Measurements from ENCODE around the gene LTBP2.

The LTBP2 gene

DNA sequence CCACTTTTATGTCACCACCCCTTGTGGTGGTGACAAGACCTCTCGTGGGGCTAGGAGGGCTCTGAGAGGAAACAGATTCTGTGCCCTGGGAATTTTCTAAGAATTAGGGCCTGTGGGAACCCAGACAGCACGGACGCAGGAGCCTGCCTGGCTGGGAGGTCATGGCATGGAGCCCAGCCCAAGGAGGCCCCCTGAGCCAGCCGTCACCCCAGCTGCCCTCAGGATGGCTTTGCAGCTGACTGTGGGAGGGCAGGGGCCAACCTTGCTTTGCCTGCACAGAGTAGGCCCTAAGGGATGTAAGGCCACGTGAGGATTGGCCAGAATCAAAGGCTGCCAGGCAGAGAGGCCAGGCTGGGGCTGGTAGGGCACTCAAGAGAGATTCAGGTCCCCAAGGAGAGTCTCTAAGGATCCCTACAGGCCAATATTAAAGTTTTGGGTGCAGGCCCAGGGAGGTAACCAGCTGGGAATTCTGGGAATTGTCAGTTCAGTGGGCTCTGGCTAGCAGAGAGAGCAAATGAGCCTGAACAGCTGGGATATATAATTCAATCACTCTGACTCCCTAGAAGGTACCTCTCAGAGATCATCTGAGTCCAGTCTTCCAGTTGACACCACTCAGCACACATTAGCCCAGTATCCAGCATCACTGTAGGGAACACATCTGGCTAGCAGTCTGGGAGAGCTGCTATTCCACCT lies 6.4 kb downstream of the LTBP2 start:
- Histone ChIP-seq H3K9ac (ENCODE audit: low read length) (no peak overlapping the region), H3K27ac (ENCODE audit: low read length) (no peak overlapping the region), H3K9me2 (replicated peaks; ENCODE audit: insufficient read depth, low read length) (no peaks in the 10 kb centered on the region), H3K36me3 (replicated peaks; ENCODE audit: insufficient read depth, low read length) (no peaks in the 10 kb centered on the region), H4K20me1 (ENCODE audit: insufficient read depth, low read length) (no peaks in the 10 kb centered on the region), H3K4me1 (ENCODE audit: low read length) (no peaks in the 10 kb centered on the region), H3K4me3 (ENCODE audit: low read length) (no peak overlapping the region), H3K79me2 (ENCODE audit: low read length) (no peaks in the 10 kb centered on the region), H3K27me3 (replicated peaks; ENCODE audit: insufficient read depth, low read length) (no peaks in the 10 kb centered on the region), H3F3A (ENCODE audit: insufficient read depth, low read length) (no peaks in the 10 kb centered on the region), H3K9me3 (replicated peaks; ENCODE audit: insufficient read depth, low read length) (no peaks in the 10 kb centered on the region), H2AFZ (ENCODE audit: low read length) (no peak overlapping the region), H3K4me2 (ENCODE audit: low read depth, low read length) (no peak overlapping the region)
- DNase-seq = no peak
- TF ChIP-seq EZH2phosphoT487 (IDR thresholded peaks at IDR 0.05; ENCODE audit: low read length) (no peak), EZH2 (optimal IDR thresholded peaks at IDR 0.05; ENCODE audit: low read depth, low read length) (no peak)
- TF ChIP-seq, protein P1, sequence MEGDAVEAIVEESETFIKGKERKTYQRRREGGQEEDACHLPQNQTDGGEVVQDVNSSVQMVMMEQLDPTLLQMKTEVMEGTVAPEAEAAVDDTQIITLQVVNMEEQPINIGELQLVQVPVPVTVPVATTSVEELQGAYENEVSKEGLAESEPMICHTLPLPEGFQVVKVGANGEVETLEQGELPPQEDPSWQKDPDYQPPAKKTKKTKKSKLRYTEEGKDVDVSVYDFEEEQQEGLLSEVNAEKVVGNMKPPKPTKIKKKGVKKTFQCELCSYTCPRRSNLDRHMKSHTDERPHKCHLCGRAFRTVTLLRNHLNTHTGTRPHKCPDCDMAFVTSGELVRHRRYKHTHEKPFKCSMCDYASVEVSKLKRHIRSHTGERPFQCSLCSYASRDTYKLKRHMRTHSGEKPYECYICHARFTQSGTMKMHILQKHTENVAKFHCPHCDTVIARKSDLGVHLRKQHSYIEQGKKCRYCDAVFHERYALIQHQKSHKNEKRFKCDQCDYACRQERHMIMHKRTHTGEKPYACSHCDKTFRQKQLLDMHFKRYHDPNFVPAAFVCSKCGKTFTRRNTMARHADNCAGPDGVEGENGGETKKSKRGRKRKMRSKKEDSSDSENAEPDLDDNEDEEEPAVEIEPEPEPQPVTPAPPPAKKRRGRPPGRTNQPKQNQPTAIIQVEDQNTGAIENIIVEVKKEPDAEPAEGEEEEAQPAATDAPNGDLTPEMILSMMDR (IDR thresholded peaks at IDR 0.05; ENCODE audit: low read length) = no peak

DNA sequence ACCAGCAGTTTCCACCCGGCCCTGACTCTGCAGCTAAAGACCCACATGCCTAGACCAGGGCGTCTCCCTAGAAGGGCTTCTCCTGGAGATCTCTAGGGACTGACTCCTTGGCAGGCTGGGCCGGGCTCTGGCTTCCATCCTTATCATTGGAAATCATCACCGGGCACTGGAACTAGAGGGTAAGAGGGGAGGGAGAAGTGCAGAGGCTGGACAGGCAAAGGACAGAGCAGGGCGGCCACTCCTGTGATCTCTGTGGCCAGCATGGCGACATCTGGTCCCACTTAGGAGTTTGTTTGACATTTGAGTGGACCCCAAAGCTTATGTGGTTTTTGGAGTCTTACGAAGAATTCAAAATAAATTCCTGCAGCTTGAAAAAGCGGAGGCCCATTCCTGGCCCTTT lies 7.1 kb downstream of the LTBP2 start:
- no peak for DNase-seq
- H3K9me3 ChIP-seq (replicated peaks; ENCODE audit: insufficient read depth, low read length) = no peaks in the 10 kb centered on the region
- H3K4me2 ChIP-seq (ENCODE audit: low read depth, low read length) = no peak overlapping the region
- H3K27ac ChIP-seq (ENCODE audit: low read length) = no peak overlapping the region
- no peaks in the 10 kb centered on the region for H3K79me2 ChIP-seq (ENCODE audit: low read length)
- no peaks in the 10 kb centered on the region for H3K9me2 ChIP-seq (replicated peaks; ENCODE audit: insufficient read depth, low read length)
- H3K9ac ChIP-seq (ENCODE audit: low read length) = no peak overlapping the region
- H3F3A ChIP-seq (ENCODE audit: insufficient read depth, low read length) = no peaks in the 10 kb centered on the region
- H3K4me3 ChIP-seq (ENCODE audit: low read length) = no peak overlapping the region
- no peaks in the 10 kb centered on the region for H3K4me1 ChIP-seq (ENCODE audit: low read length)
- no peaks in the 10 kb centered on the region for H4K20me1 ChIP-seq (ENCODE audit: insufficient read depth, low read length)
- H3K27me3 ChIP-seq (replicated peaks; ENCODE audit: insufficient read depth, low read length) = no peaks in the 10 kb centered on the region
- no peak overlapping the region for H2AFZ ChIP-seq (ENCODE audit: low read length)
- TF ChIP-seq EZH2phosphoT487 (IDR thresholded peaks at IDR 0.05; ENCODE audit: low read length) (no peak), EZH2 (optimal IDR thresholded peaks at IDR 0.05; ENCODE audit: low read depth, low read length) (no peak)
- TF ChIP-seq, protein P1 (IDR thresholded peaks at IDR 0.05; ENCODE audit: low read length) = no peak
- H3K36me3 ChIP-seq (replicated peaks; ENCODE audit: insufficient read depth, low read length) = no peaks in the 10 kb centered on the region

DNA sequence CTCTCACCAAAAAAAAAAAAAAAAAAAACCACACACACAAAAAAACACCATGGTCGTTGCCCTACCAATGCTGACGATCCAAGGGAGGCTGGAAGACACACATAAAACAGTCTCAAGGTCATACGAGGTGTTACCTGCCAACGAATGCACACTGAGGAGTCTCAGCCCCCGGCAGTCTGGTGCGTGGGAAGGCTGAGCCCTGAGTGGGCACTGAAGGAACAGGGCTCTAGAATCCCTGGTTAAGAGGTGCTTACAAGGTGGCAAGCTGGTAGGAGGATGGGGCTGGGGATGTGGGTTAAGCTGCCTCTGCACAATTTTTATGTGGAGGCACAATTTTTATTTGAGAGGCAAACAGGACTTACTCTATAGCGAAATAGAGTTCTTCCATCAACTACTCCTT lies 7.9 kb downstream of the LTBP2 start:
- Histone ChIP-seq H4K20me1 (ENCODE audit: insufficient read depth, low read length) (no peaks in the 10 kb centered on the region), H2AFZ (ENCODE audit: low read length) (no peak overlapping the region), H3K27me3 (replicated peaks; ENCODE audit: insufficient read depth, low read length) (no peaks in the 10 kb centered on the region), H3K9me3 (replicated peaks; ENCODE audit: insufficient read depth, low read length) (no peaks in the 10 kb centered on the region), H3K36me3 (replicated peaks; ENCODE audit: insufficient read depth, low read length) (no peaks in the 10 kb centered on the region), H3K9me2 (replicated peaks; ENCODE audit: insufficient read depth, low read length) (no peaks in the 10 kb centered on the region), H3K4me3 (ENCODE audit: low read length) (no peak overlapping the region), H3K27ac (ENCODE audit: low read length) (no peak overlapping the region), H3K4me1 (ENCODE audit: low read length) (no peaks in the 10 kb centered on the region), H3F3A (ENCODE audit: insufficient read depth, low read length) (no peaks in the 10 kb centered on the region), H3K9ac (ENCODE audit: low read length) (no peak overlapping the region), H3K4me2 (ENCODE audit: low read depth, low read length) (no peak overlapping the region), H3K79me2 (ENCODE audit: low read length) (no peaks in the 10 kb centered on the region)
- TF ChIP-seq EZH2 (optimal IDR thresholded peaks at IDR 0.05; ENCODE audit: low read depth, low read length) = no peak
- no peak for TF ChIP-seq EZH2phosphoT487 (IDR thresholded peaks at IDR 0.05; ENCODE audit: low read length)
- no peak for DNase-seq

DNA sequence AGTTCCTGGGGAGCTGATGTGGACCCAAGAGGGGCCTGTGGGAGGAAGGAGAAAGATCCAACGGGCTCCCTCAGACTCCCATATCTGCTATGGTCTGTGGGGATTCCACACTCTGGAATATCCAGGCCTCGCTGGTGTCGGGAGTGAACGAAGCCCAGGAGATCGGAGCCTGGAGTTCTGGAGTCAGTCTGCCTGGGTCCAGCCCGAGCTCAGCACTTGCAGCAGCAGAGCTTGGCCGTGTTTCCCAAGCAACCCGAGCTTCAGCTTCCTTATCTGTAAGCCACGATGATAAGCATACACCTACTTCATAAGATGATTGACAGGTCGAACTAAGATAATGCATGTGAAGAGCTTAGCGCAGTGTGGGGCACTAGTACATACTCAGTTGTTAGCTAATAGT lies 10.1 kb downstream of the LTBP2 start:
- no peaks in the 10 kb centered on the region for H3K36me3 ChIP-seq (replicated peaks; ENCODE audit: insufficient read depth, low read length)
- no peaks in the 10 kb centered on the region for H3K9me3 ChIP-seq (replicated peaks; ENCODE audit: insufficient read depth, low read length)
- H3K4me2 ChIP-seq (ENCODE audit: low read depth, low read length) = no peak overlapping the region
- H3K9me2 ChIP-seq (replicated peaks; ENCODE audit: insufficient read depth, low read length) = no peaks in the 10 kb centered on the region
- no peaks in the 10 kb centered on the region for H3F3A ChIP-seq (ENCODE audit: insufficient read depth, low read length)
- H4K20me1 ChIP-seq (ENCODE audit: insufficient read depth, low read length) = no peaks in the 10 kb centered on the region
- no peak overlapping the region for H3K4me3 ChIP-seq (ENCODE audit: low read length)
- no peak overlapping the region for H3K9ac ChIP-seq (ENCODE audit: low read length)
- H3K27ac ChIP-seq (ENCODE audit: low read length) = no peak overlapping the region
- no peak for TF ChIP-seq EZH2phosphoT487 (IDR thresholded peaks at IDR 0.05; ENCODE audit: low read length)
- TF ChIP-seq, protein P1 (IDR thresholded peaks at IDR 0.05; ENCODE audit: low read length) = no peak
- TF ChIP-seq EZH2 (optimal IDR thresholded peaks at IDR 0.05; ENCODE audit: low read depth, low read length) = no peak
- H2AFZ ChIP-seq (ENCODE audit: low read length) = no peak overlapping the region
- DNase-seq = no peak
- no peaks in the 10 kb centered on the region for H3K27me3 ChIP-seq (replicated peaks; ENCODE audit: insufficient read depth, low read length)
- H3K79me2 ChIP-seq (ENCODE audit: low read length) = no peaks in the 10 kb centered on the region
- H3K4me1 ChIP-seq (ENCODE audit: low read length) = no peaks in the 10 kb centered on the region

Data from MM.1S (cell line).